HCT116 (cell line): ENCODE measurements around the gene CFAP45. TPM values are rescaled to one million over a fixed set of nuclear protein-coding genes. Genes with fewer than 3 reads are reported as not detected.

Experiments used
- ATAC-seq: fragments of 200-7000 bp; cut with Tn5 transposase; 2 replicates; pipeline ENCODE4 v1.9.1; 2020; ENCODE audit warnings: mild to moderate bottlenecking, moderate library complexity
- BruUV-seq: library from RNA; stranded (reverse); fragments of 400-500 nt; replicated peaks from 2 replicates; lab custom pipeline; 2021; lab: Mats Ljungman, UMichigan
- CTCF ChIA-PET: fragments of 300-600 bp; sonication (Branson Sonifier 250); formaldehyde crosslinking; loops from one replicate; lab custom pipeline; 2021; ENCODE audit warnings: antibody characterized with exemption; lab: Charles Lee
- POLR2A ChIA-PET: fragments of 300-600, 350-600 bp; sonication (Branson Sonifier 250); formaldehyde crosslinking; loops from one replicate; lab custom pipeline; 2021; ENCODE audit warnings: antibody characterized with exemption; lab: Charles Lee
- RAD21 ChIA-PET, 2 experiments: fragments of 300-600 bp; sonication (Branson Sonifier 250); formaldehyde crosslinking; loops; one replicate each; lab custom pipeline; 2023; ENCODE audit warnings: low total read pairs in 2 of 2; ENCODE audit not compliant: uncharacterized antibody in 2 of 2, unreplicated experiment in 2 of 2, low non-redundant PET in 1 of 2; lab: Charles Lee
- DNase-seq: peaks from one replicate; pipeline ENCODE4 v3.0.0-alpha.2; 2010; ENCODE audit warnings: low read depth, low spot score
- H2AFZ ChIP-seq: fragments of 200-600 bp; shearing (Covaris generic), sonication (generic); 2 replicates; pipeline ENCODE4 v1.6.1; 2017; ENCODE audit warnings: low read depth, mixed run types, mixed read lengths, antibody characterized with exemption, low read length; ENCODE audit not compliant: poor library complexity, severe bottlenecking
- H3K27ac ChIP-seq: 2 replicates; pipeline ENCODE4 v1.5.1; 2012; ENCODE audit warnings: low read depth, low read length
- H3K27me3 ChIP-seq: fragments of 200-600 bp; sonication (generic); 2 replicates; pipeline ENCODE4 v1.6.1; 2016; ENCODE audit warnings: mixed run types, low read length, mixed read lengths; ENCODE audit not compliant: insufficient read depth
- H3K36me3 ChIP-seq, 2 experiments: fragments of 200-500 bp in 1 of 2; fragments of 200-600 bp in 1 of 2; sonication (Bioruptor generic) in 1 of 2; sonication (generic) in 1 of 2; 2 replicates each; pipeline versions ENCODE4 v1.5.1 to v1.6.1; 2014 to 2016; ENCODE audit warnings: low read length in 2 of 2, inconsistent platforms in 1 of 2, mixed read lengths in 1 of 2, mixed run types in 1 of 2; ENCODE audit not compliant: insufficient read depth in 2 of 2, control insufficient read depth in 1 of 2
- H3K4me1 ChIP-seq, 2 experiments: fragments of 200-600 bp in 1 of 2; sonication (generic) in 1 of 2; 2 replicates each; pipeline versions ENCODE4 v1.5.1 to v1.6.1; 2012 to 2017; ENCODE audit warnings: low read length in 2 of 2, inconsistent platforms in 1 of 2, mild to moderate bottlenecking in 1 of 2, mixed read lengths in 1 of 2, mixed run types in 1 of 2, moderate library complexity in 1 of 2; ENCODE audit not compliant: insufficient read depth in 2 of 2, control insufficient read depth in 1 of 2
- H3K4me2 ChIP-seq: fragments of 200-600 bp; sonication (generic); 2 replicates; pipeline ENCODE4 v1.6.1; 2017; ENCODE audit warnings: mixed run types, low read length, mixed read lengths
- H3K4me3 ChIP-seq, 2 experiments: fragments of 200-600 bp in 1 of 2; sonication (generic) in 1 of 2; replicated peaks in 1 of 2; 2 replicates each; pipeline ENCODE4 v1.5.1; 2011 to 2016; ENCODE audit warnings: low read length in 2 of 2, control low read depth in 1 of 2, low read depth in 1 of 2, mild to moderate bottlenecking in 1 of 2, mixed read lengths in 1 of 2, mixed run types in 1 of 2
- H3K79me2 ChIP-seq: fragments of 200-600 bp; sonication (generic); 2 replicates; pipeline ENCODE4 v1.6.1; 2017; ENCODE audit warnings: mild to moderate bottlenecking, mixed run types, low read length, moderate library complexity, mixed read lengths; ENCODE audit not compliant: insufficient read depth
- H3K9ac ChIP-seq: fragments of 200-600 bp; sonication (generic); 2 replicates; pipeline ENCODE4 v1.6.1; 2016; ENCODE audit warnings: low read length, mixed read lengths
- H3K9me2 ChIP-seq: fragments of 200-600 bp; sonication (generic), shearing (Covaris generic); 2 replicates; pipeline ENCODE4 v1.6.1; 2017; ENCODE audit warnings: mixed run types, mild to moderate bottlenecking, moderate library complexity; ENCODE audit not compliant: insufficient read depth
- H3K9me3 ChIP-seq, 2 experiments: fragments of 200-500 bp in 1 of 2; fragments of 200-600 bp in 1 of 2; sonication (Bioruptor generic) in 1 of 2; sonication (generic) in 1 of 2; 2 replicates each; pipeline ENCODE4 v1.6.1; 2014 to 2017; ENCODE audit warnings: low read length in 2 of 2, mixed read lengths in 2 of 2, inconsistent platforms in 1 of 2, low read depth in 1 of 2, mild to moderate bottlenecking in 1 of 2, mixed run types in 1 of 2, moderate library complexity in 1 of 2; ENCODE audit not compliant: control insufficient read depth in 1 of 2, insufficient read depth in 1 of 2
- H4K20me1 ChIP-seq: fragments of 200-600 bp; sonication (generic), shearing (Covaris generic); 2 replicates; pipeline ENCODE4 v1.6.1; 2017; ENCODE audit warnings: mixed run types, mild to moderate bottlenecking, moderate library complexity; ENCODE audit not compliant: insufficient read depth
- ATF3 ChIP-seq: IDR thresholded peaks from 2 replicates; pipeline ENCODE4 v1.6.1; 2012
- EZH2 ChIP-seq: fragments of 200-600 bp; sonication (generic); IDR thresholded peaks from 2 replicates; pipeline ENCODE4 v1.6.1; 2017; ENCODE audit warnings: antibody characterized with exemption, mixed run types
- MAX ChIP-seq: IDR thresholded peaks from 2 replicates; pipeline ENCODE4 v1.6.1; 2012
- POLR2A ChIP-seq: IDR thresholded peaks from 2 replicates; pipeline ENCODE4 v1.7.0; 2011; ENCODE audit warnings: borderline replicate concordance; ENCODE audit not compliant: insufficient read depth, insufficient read length; ENCODE audit errors: extremely low read depth
- POLR2AphosphoS5 ChIP-seq: IDR thresholded peaks from 2 replicates; pipeline ENCODE4 v1.6.1; 2011; ENCODE audit warnings: mild to moderate bottlenecking, low read depth, low read length, moderate library complexity
- RAD21 ChIP-seq: IDR thresholded peaks from 2 replicates; pipeline ENCODE4 v1.6.1; 2012; ENCODE audit warnings: low read depth, mild to moderate bottlenecking
- REST ChIP-seq: IDR thresholded peaks from 2 replicates; pipeline ENCODE4 v1.6.1; 2012; ENCODE audit warnings: low read depth
- SIN3A ChIP-seq: IDR thresholded peaks from 2 replicates; pipeline ENCODE4 v1.6.1; 2012; ENCODE audit warnings: low read depth
- SRF ChIP-seq: IDR thresholded peaks from 2 replicates; pipeline ENCODE4 v1.6.1; 2012; ENCODE audit warnings: low read depth
- ZBTB33 ChIP-seq: IDR thresholded peaks from 2 replicates; pipeline ENCODE4 v1.6.1; 2011; ENCODE audit warnings: mild to moderate bottlenecking, low read length, moderate library complexity; ENCODE audit not compliant: insufficient replicate concordance; ENCODE audit errors: extremely low read depth
- ZFX ChIP-seq: fragments of 450-650 bp; IDR thresholded peaks from 2 replicates; pipeline ENCODE4 v1.6.1; 2017
- ZNF274 ChIP-seq: fragments of 200-500 bp; sonication (Bioruptor generic); IDR thresholded peaks from 2 replicates; pipeline ENCODE4 v1.6.1; 2014; ENCODE audit warnings: mild to moderate bottlenecking, low read depth, low read length, inconsistent platforms
- intact Hi-C: fragments of 100-400 bp; cut with micrococcal nuclease; formaldehyde crosslinking; loops from 2 replicates; pipeline ENCODE4 v1.10.0; 2022
- total RNA-seq: library from RNA; stranded (reverse); gene quantifications from one replicate; pipeline ENCODE4 v1.2.1, GENCODE V29; 2021; ENCODE audit not compliant: unreplicated experiment

The CFAP45 gene
- total RNA-seq, 1 experiment from 2014 or later, result 0.59 TPM

- DNase-seq (no peak), ATAC-seq (no peak)
- CTCF ChIA-PET, result no interaction called here
- no peak overlapping the region for H3K4me2 ChIP-seq
- intact Hi-C loops, result no loop called here
- no peak overlapping the region for H2AFZ ChIP-seq
- no peaks in the 10 kb centered on the region for H3K9me2 ChIP-seq
- H3K9ac ChIP-seq, result no peak overlapping the region
- H3K27me3 ChIP-seq, result no peaks in the 10 kb centered on the region; the same call in 1 of the 2 replicates
- RAD21 ChIA-PET, result no interaction called here
- no peaks in the 10 kb centered on the region for H3K36me3 ChIP-seq
- no peaks in the 10 kb centered on the region for H3K79me2 ChIP-seq
- TF ChIP-seq SRF (no peak), POLR2A (no peak), MAX (no peak), POLR2AphosphoS5 (no peak), EZH2 (no peak), ZNF274 (no peak), ZFX (no peak), ATF3 (no peak), ZBTB33 (no peak), REST (no peak), SIN3A (no peak), RAD21 (no peak)
- no peak overlapping the region for H3K27ac ChIP-seq
- BruUV-seq, result no TSS peak
- H3K4me3 ChIP-seq, result no peak overlapping the region
- H3K9me3 ChIP-seq, result no peaks in the 10 kb centered on the region
- H3K4me1 ChIP-seq, result peaks cover 15 to 21% of the 10 kb centered on the region in 2 experiments
- POLR2A ChIA-PET, result no interaction called here
- no peaks in the 10 kb centered on the region for H4K20me1 ChIP-seq
These were observed 40.1 kb downstream of the CFAP45 start for GRCh38 chr1:159859767-159860322.
